ENCODE data around the gene FRRS1. TPM values are rescaled to one million over a fixed set of nuclear protein-coding genes. Genes with fewer than 3 reads are reported as not detected.

The FRRS1 gene
- total and polyA plus RNA-seq, 2 experiments from 2014 or later: 0.34 to 6.8 TPM

DNA sequence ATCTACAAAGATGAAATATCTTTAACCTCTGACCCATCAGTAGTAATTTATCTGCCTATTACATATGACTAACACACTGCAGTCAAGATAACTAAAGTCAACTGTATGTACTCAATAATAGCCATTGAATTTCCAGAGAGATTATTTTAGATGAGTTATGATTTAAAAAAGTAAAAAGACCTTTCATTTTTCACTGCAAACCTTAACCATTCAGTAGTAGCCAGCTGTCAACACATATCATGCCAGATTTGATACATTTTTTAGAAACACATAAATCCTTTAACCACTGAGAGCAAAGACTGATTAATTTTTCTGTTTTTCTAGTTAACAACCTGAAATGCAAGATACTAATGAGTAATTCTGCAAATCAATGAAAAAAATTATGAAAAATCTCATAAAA is 89.6 kb downstream of the FRRS1 start (continued):
- TF ChIP-seq CREB1 (CRISPR knock-in tag; IDR thresholded peaks at IDR 0.05; ENCODE audit: low read depth): no peak
- TF ChIP-seq, protein P1, sequence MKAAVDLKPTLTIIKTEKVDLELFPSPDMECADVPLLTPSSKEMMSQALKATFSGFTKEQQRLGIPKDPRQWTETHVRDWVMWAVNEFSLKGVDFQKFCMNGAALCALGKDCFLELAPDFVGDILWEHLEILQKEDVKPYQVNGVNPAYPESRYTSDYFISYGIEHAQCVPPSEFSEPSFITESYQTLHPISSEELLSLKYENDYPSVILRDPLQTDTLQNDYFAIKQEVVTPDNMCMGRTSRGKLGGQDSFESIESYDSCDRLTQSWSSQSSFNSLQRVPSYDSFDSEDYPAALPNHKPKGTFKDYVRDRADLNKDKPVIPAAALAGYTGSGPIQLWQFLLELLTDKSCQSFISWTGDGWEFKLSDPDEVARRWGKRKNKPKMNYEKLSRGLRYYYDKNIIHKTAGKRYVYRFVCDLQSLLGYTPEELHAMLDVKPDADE (IDR thresholded peaks at IDR 0.05): no peak
- no peak for TF ChIP-seq EZH2phosphoT487 (IDR thresholded peaks at IDR 0.05; ENCODE audit: unreplicated experiment)
- TF ChIP-seq, protein P2, sequence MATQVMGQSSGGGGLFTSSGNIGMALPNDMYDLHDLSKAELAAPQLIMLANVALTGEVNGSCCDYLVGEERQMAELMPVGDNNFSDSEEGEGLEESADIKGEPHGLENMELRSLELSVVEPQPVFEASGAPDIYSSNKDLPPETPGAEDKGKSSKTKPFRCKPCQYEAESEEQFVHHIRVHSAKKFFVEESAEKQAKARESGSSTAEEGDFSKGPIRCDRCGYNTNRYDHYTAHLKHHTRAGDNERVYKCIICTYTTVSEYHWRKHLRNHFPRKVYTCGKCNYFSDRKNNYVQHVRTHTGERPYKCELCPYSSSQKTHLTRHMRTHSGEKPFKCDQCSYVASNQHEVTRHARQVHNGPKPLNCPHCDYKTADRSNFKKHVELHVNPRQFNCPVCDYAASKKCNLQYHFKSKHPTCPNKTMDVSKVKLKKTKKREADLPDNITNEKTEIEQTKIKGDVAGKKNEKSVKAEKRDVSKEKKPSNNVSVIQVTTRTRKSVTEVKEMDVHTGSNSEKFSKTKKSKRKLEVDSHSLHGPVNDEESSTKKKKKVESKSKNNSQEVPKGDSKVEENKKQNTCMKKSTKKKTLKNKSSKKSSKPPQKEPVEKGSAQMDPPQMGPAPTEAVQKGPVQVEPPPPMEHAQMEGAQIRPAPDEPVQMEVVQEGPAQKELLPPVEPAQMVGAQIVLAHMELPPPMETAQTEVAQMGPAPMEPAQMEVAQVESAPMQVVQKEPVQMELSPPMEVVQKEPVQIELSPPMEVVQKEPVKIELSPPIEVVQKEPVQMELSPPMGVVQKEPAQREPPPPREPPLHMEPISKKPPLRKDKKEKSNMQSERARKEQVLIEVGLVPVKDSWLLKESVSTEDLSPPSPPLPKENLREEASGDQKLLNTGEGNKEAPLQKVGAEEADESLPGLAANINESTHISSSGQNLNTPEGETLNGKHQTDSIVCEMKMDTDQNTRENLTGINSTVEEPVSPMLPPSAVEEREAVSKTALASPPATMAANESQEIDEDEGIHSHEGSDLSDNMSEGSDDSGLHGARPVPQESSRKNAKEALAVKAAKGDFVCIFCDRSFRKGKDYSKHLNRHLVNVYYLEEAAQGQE (IDR thresholded peaks at IDR 0.05; ENCODE audit: unreplicated experiment): no peak
- no peak for TF ChIP-seq STAT1 (IDR thresholded peaks at IDR 0.05; ENCODE audit: unreplicated experiment)
- TF ChIP-seq, protein P3, sequence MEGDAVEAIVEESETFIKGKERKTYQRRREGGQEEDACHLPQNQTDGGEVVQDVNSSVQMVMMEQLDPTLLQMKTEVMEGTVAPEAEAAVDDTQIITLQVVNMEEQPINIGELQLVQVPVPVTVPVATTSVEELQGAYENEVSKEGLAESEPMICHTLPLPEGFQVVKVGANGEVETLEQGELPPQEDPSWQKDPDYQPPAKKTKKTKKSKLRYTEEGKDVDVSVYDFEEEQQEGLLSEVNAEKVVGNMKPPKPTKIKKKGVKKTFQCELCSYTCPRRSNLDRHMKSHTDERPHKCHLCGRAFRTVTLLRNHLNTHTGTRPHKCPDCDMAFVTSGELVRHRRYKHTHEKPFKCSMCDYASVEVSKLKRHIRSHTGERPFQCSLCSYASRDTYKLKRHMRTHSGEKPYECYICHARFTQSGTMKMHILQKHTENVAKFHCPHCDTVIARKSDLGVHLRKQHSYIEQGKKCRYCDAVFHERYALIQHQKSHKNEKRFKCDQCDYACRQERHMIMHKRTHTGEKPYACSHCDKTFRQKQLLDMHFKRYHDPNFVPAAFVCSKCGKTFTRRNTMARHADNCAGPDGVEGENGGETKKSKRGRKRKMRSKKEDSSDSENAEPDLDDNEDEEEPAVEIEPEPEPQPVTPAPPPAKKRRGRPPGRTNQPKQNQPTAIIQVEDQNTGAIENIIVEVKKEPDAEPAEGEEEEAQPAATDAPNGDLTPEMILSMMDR (conservative IDR thresholded peaks at IDR 0.05; ENCODE audit: low read depth in 2 of 2): no peak

DNA sequence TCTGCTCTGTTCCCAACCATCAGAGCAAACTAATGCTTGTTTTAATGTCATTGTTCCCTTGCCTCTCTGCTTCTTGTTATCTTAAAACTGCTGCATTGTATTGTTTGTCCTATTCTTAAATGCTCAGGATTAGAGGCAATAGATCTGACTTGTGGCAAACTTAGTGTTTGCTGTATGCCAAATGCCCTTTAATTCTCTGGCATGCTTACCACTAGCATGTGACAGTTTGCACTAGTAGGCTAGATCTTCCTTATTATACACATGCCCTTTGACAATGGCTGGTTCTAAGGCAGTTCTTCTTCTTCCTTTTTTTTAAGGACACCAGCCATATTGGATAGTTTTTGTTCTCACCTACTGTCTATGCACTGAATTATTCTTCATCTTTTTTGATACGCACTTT is 90.4 kb downstream of the FRRS1 start:
- no peak for ATAC-seq
- H3K4me1 Mint-ChIP-seq: peaks cover 11% of the 10 kb centered on the region; the same call in 2 of the 3 replicates
- no peaks in the 10 kb centered on the region for H3K9me3 Mint-ChIP-seq
- Histone ChIP-seq H2AFZ (no peak overlapping the region), H3K79me2 (replicated peaks; ENCODE audit: insufficient read depth) (no peaks in the 10 kb centered on the region), H3K27ac (ENCODE audit: low read depth) (no peak overlapping the region), H4K20me1 (replicated peaks; ENCODE audit: insufficient read depth) (no peaks in the 10 kb centered on the region), H3F3A (replicated peaks; ENCODE audit: low read depth) (no peaks in the 10 kb centered on the region), H3K27me3 (ENCODE audit: insufficient read depth) (no peaks in the 10 kb centered on the region), H3K4me1 (ENCODE audit: insufficient read depth) (0 out of 2 replicates have a peak, but pooled peaks cover 4% of the 10 kb centered on the region), H3K4me3 (no peak overlapping the region), H3K4me2 (no peak overlapping the region), H3K36me3 (ENCODE audit: insufficient read depth) (no peaks in the 10 kb centered on the region), H3K9me2 (ENCODE audit: insufficient read depth) (0 out of 2 replicates have a peak, but pooled peaks cover 2% of the 10 kb centered on the region)
- H3K27me3 Mint-ChIP-seq (ENCODE audit: insufficient read depth, low read depth, poor library complexity): peaks cover 3% of the 10 kb centered on the region
- H3K36me3 Mint-ChIP-seq (ENCODE audit: low read depth): no peaks in the 10 kb centered on the region
- no peak overlapping the region for H3K27ac Mint-ChIP-seq
- H3K4me3 Mint-ChIP-seq: no peak overlapping the region
- no peak for DNase-seq (ENCODE audit: low spot score)
- TF ChIP-seq ZNF331 (CRISPR knock-in tag; IDR thresholded peaks at IDR 0.05; ENCODE audit: low read depth) (no peak), STAT1 (IDR thresholded peaks at IDR 0.05; ENCODE audit: unreplicated experiment) (no peak), POLR2AphosphoS5 (IDR thresholded peaks at IDR 0.05; ENCODE audit: low read depth) (no peak), CREB1 (CRISPR knock-in tag; IDR thresholded peaks at IDR 0.05; ENCODE audit: low read depth) (no peak), NANOG (IDR thresholded peaks at IDR 0.05; ENCODE audit: borderline replicate concordance) (no peak), JUNB (IDR thresholded peaks at IDR 0.05; ENCODE audit: unreplicated experiment) (no peak), ZNF114 (CRISPR knock-in tag; IDR thresholded peaks at IDR 0.05) (no peak), EZH2phosphoT487 (IDR thresholded peaks at IDR 0.05; ENCODE audit: unreplicated experiment) (no peak), EZH2 (IDR thresholded peaks at IDR 0.05; ENCODE audit: low read depth, unreplicated experiment) (no peak)
- TF ChIP-seq, protein P2 (IDR thresholded peaks at IDR 0.05; ENCODE audit: unreplicated experiment): no peak
- TF ChIP-seq, protein P1 (IDR thresholded peaks at IDR 0.05): no peak
- TF ChIP-seq, protein P3 (conservative IDR thresholded peaks at IDR 0.05; ENCODE audit: low read depth in 2 of 2): no peak
